Right renal pelvis (tissue), 4 donors: ENCODE data around the gene EIF4G1. TPM values are rescaled to one million over a fixed set of nuclear protein-coding genes. Genes with fewer than 3 reads are reported as not detected.

Experiments
- DNase-seq, 4 donors: peaks; one replicate each; pipeline ENCODE4 v3.0.0-alpha.2; 2013; ENCODE audit warnings: low read depth in 4 of 4, low spot score in 3 of 4, missing footprints in 1 of 4
- polyA plus RNA-seq, 4 donors: library from polyadenylated mRNA; unstranded; fragments of 120-200 nt; gene quantifications; one replicate each; pipeline ENCODE4 v1.2.1, GENCODE V29; 2013; ENCODE audit not compliant: insufficient read length in 4 of 4

EIF4G1 gene
- polyA plus RNA-seq, 4 donors, result 158 to 204 (median 173) TPM

GRCh38 chr3:184361932-184362667 is 47.7 kb downstream of the EIF4G1 start:
- DNase-seq, result no peak

DNA sequence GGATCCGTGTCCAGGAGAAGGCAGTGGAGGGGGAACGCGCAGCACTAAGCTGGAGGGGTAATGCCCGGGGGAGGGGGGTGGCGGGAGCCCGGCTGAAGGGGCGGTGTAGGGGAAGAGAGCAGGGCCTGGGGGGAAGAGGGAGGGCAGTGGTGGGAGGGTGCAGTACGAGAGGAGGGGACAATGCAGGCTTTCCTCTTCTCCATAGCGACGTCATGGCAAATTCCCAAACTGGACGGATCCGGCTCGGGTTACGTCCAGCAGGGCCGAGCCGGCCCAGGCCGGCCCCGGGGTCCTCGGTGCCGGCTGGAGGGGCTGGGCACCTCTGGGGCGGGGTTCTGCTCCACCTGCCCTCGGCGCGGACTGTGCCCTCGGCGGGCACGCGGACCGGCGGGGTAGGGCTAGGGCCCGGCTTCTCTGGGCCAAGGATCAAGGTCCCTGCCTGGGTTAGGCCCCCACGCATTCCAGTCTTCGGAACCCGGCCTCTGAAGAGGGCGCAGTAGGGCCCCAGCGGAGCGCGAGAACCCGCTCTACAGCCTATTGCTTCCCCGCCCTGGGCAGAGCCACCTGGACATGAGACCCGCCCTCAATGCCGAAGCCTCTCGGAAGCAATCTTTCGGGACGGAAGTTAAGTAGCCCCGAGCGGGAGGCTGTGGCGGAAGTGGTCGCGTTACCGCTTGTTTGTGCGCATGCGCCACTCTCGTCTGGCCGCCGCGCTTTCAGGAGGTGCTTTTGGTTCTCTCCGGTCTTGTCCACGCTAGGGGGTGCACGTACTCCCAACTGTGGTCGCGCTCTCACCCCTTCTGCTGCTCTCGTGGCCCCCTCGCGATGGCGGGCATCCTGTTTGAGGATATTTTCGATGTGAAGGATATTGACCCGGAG is 48.5 kb downstream of the EIF4G1 start:
- peak; percentile 94 to 96 (median 95) for DNase-seq

DNA sequence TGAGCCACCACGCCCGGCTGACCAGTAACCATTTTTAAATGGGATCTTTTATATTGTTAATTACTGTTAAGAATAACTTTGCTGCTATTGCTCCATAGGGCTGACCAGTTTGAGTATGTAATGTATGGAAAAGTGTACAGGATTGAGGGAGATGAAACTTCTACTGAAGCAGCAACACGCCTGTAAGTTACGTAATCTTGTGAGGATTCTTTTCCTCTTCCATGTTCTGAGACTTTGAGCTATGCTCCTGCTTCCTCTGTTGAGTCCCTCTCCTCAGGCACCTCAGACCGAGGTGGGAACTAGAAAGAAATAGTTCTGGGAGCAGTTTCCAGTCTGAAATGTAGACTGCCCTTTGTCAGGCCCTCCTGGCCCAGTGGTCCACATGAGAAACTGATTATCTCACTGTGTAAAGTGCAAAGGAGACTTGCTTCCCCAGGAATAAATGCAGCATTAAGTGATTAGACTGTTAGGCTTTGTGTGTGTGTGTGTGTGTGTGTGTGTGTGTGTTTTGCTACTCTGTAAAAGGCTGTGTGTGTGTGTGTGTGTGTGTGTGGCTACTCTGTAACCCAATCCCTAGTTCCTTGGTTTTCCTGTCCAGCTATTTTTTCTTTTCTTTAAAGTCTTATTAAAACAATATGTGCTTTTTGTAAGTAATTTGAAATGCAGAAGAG is 52.3 kb downstream of the EIF4G1 start:
- DNase-seq, result no peak

DNA sequence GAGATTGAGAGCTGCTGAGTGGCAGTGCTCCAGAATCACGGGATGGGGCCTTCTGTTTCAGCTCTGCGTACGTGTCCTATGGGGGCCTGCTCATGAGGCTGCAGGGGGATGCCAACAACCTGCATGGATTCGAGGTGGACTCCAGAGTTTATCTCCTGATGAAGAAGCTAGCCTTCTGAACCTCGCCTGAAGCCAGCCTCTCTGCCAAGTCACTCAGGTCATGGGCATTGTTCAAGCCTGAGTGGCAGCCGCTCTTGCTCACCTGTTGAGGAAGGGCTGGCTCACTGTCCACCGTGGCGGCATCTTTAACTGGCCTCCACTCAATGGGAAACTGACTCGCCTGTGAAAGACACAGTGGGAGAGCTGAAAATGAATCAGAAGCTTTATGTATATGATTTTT is 53.7 kb downstream of the EIF4G1 start:
- no peak for DNase-seq

GRCh38 chr3:184368586-184369183 is 54.3 kb downstream of the EIF4G1 start:
- no peak for DNase-seq

DNA sequence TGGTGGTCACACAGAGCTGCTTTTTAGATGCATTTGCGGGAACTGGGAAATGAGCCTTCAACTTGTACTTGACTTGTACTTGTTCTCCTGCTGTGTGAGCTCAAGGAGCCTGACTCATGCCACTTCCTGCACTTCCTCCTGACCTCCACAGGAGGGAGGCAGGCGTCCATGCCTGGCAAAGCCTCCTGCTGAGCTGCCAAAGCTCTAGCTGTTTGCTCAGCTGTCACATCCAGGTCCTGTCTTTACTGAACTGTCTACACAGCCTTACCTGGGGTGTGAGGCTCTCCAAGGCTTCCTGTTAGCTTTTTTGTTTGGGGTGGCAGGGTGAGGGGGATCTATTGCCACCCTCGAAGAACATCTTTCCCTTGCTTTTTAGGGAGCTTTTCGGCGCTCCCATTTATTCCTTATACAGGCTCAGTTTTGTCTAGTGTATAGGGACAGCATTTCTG is 57.2 kb downstream of the EIF4G1 start:
- DNase-seq, result peak in 1 of 4 donors; percentile 68

DNA sequence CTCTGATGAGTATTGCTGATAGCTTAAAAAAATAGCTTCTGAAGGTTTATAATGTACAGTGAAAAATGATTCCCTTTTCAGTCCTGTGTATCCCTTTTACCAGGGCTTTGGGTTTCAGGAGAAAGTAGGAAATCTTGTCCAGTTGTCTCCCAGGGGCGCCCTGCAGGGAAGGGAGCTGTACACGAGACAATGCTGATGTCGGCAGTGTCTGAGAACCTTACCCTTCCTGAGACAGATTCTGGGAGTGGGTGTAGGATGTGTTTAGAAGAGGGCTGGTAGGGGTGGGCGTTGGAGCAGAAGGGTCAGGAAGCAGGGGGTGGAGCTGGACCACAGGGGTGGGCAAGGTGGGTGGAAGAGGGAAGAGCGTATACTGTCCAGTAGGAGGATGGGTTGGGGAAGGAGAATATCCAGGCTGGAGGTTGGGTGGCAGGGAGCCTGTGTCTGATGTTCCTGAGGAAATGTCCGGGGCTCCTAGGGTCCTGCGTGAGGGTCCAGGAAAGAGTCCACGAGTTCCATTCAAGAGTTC is 58.0 kb downstream of the EIF4G1 start:
- DNase-seq, result no peak

- no peak for DNase-seq
These were observed 58.5 kb downstream of the EIF4G1 start for GRCh38 chr3:184372911-184373310.

DNA sequence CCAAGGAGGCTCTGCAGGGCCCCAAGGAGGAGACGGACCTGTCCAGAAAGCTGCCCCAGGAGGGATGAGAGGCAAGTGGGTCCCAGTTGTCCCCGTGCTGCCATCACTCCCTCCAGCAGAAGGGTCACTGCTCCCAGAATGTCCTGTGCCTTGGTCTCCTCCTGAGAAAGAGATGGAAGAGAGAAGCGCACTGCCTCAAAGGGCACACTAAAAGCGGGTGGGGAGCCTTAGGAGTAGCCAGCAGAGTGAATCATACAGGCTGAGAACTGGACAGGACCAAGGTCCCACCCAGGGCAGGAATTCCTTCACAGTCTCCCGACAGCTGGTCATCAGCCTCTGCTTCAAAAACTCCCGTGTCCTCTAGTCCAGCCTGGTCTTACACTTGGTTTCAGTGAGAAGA is 59.0 kb downstream of the EIF4G1 start:
- no peak for DNase-seq

DNA sequence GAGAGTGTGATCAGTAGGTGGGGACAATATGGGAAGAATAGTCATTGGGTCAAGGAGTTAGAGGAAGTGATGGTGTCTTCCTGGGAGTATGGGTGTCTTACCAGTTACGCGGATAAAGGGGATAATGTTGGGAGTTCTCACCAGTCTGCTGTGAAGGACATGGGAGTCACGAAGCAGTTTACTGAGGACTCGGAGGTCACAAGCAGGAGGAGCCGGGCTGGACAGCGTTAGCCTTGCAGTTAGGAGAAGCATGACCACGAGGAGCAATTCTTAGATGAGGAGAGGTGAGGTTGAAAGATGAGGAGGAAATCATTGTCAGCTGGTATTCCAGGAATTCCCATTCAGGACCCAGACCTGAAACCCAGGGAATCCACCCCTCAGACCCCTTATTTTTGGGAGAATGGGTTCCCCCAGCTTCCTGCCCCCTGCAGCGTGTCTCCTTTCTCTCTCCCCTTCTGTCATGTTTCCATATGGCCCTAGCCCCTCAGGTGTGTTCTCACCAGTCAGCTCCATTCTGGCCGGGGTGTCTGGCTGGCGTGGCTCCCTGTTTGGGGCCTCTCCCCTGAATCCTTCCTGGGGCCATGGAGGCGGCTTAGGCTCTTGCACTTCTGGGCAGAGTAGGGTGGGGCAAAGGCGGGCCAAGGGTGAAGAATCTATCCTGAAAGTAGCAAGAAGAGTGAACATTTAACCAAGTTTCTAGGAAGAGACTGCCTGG is 61.5 kb downstream of the EIF4G1 start:
- DNase-seq, result no peak

GRCh38 chr3:184377374-184377773 is 63.0 kb downstream of the EIF4G1 start:
- DNase-seq, result no peak

- no peak for DNase-seq
These were observed 63.6 kb downstream of the EIF4G1 start, which contains the start of gene THPO for GRCh38 chr3:184377882-184378445. Gene THPO (minus strand): TSS chr3:184378207. CDS start chr3:184376259, 1,948 bp downstream.

DNA sequence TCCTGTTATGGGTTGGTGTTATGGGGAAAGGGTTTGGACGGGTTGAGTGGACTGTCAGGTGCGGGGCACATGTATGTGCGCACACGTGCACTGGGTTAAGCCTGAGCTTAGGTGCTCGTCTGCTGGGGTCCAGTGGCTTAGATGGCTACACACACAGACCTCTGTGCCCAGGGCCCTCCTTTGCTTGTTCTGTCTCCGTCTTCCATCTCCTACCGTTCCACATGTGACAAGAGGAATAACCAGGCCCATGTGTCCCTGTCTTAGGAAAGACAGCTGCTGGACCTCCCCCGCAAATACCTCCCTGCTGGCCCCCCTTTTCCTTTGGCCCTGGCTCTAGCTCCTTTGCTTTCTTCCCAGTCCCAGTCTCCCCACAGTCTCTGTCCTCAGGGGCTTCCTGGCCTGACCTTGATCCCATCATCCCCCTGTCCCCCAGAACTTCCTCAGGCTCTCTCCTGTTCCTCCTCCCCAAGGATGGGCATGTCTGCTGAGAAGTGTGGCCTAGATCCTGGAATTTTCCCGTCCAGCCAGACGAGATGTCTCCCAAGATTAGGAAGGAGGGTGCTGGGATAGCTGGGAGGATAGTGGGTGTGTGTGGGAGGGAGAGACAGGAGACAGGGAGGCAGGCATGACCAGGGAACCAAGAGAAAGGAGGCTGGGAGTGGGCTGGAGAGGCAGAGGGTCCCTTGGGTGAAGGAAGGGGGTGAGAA is 64.4 kb downstream of the EIF4G1 start:
- DNase-seq, result no peak

GRCh38 chr3:184379358-184380184 is 65.2 kb downstream of the EIF4G1 start, which contains the start of gene CHRD:
Gene CHRD (plus strand): TSS chr3:184380054. CDS start chr3:184380319, 265 bp downstream.
- no peak for DNase-seq

DNA sequence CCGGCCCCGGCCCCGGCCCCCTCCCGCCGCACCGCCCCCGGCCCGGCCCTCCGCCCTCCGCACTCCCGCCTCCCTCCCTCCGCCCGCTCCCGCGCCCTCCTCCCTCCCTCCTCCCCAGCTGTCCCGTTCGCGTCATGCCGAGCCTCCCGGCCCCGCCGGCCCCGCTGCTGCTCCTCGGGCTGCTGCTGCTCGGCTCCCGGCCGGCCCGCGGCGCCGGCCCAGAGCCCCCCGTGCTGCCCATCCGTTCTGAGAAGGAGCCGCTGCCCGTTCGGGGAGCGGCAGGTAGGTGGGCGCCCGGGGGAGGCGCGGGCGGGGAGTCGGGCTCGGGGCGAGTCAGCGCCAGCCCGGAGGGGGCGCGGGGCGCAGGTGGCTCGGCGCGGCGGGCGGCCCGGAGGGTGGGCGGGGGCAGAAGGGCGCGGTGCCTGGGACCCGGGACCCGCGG is 65.8 kb downstream of the EIF4G1 start:
- no peak for DNase-seq

GRCh38 chr3:184380627-184381260 is 66.3 kb downstream of the EIF4G1 start:
- DNase-seq, result no peak
